ENCODE data around the gene MYADML2. TPM values are rescaled to one million over a fixed set of nuclear protein-coding genes. Genes with fewer than 3 reads are reported as not detected.

Gene MYADML2
- polyA plus RNA-seq, 1 donor = 0.18 TPM

- DNase-seq = no peak
Observed at GRCh38 chr17:81899514-81900166, 47.4 kb downstream of the MYADML2 start.

GRCh38 chr17:81898885-81899284 lies 48.1 kb downstream of the MYADML2 start:
- DNase-seq = no peak

GRCh38 chr17:81898029-81898866 lies 48.8 kb downstream of the MYADML2 start:
- no peak for DNase-seq

- DNase-seq = no peak
Observed at GRCh38 chr17:81895400-81895799, 51.6 kb downstream of the MYADML2 start.

DNA sequence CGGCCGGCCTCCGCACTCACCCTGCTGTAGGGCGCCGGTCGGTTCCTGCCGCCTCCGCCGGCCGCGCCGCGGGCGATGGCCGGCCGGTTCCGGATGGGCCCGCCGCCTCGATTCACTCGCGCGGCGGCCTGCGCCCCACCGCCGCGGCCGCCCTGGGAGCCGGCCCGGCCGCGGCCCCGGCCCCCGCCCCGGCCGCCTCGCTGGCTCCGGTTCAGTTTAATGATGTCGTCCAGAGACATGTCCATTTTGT lies 55.8 kb downstream of the MYADML2 start:
- DNase-seq = no peak

DNA sequence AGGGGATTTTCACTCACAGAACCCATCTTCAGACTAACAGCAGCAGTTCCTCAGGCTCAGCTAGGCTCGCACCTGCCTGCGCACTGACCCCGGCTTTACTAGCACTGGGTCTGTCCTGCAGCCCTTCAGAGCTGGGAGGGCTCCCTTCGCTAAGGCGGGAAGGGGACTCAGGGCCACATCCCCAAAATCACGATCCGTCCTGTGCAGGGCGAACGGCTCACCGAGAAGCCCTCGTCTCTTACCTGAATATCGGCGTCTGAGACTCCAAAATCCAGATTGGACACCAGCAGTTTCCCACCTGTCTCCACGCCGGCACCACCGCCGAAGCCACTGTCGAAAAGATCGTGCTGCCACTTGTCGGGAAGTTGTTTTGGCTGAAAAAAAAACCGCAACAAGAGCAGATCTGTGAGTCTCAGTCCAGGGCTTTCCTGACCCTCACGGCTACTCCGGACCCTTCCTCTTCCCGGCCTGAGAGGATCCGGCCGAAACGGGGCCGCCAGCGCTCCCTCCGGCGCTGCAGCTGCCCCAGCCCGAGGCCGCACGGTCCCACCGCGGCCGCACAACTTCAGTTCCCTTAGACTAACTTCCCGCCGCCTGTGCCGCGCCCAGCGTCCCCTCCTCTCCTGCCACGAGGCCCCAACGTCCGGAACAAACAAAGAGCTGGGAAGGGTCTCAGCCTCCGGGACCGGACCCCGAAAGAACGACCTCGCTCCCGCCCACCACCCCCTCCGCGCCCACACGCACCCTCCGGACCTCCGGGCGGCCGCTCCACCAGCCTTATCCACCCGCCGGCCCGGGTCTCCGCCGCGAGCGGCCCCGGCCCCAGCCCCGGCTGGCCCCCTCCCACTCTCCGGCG lies 56.4 kb downstream of the MYADML2 start:
- DNase-seq = no peak

Other genes starting within 250 kb of the MYADML2 start
- 34.1 TPM for gene MRPL12, start 243.9 kb downstream of the MYADML2 start, polyA plus RNA-seq (ENCODE audit: insufficient read length)
- 13.0 TPM for gene SLC25A10, start 234.9 kb downstream of the MYADML2 start, polyA plus RNA-seq (ENCODE audit: insufficient read length)
- 9.2 TPM for gene GCGR, start 143.1 kb downstream of the MYADML2 start, polyA plus RNA-seq (ENCODE audit: insufficient read length)
- 65.0 TPM for gene MCRIP1, start 113.9 kb downstream of the MYADML2 start, polyA plus RNA-seq (ENCODE audit: insufficient read length)
- gene PPP1R27, start 112.2 kb downstream of the MYADML2 start, polyA plus RNA-seq (ENCODE audit: insufficient read length) = 0.22 TPM
- 425 TPM for gene P4HB, start 86.7 kb downstream of the MYADML2 start, polyA plus RNA-seq (ENCODE audit: insufficient read length)
- 149 TPM for gene ARHGDIA, start 75.9 kb downstream of the MYADML2 start, polyA plus RNA-seq (ENCODE audit: insufficient read length)
- 70.2 TPM for gene ALYREF, start 55.6 kb downstream of the MYADML2 start, polyA plus RNA-seq (ENCODE audit: insufficient read length)
- 62.1 TPM for gene ANAPC11, start 55.5 kb downstream of the MYADML2 start, polyA plus RNA-seq (ENCODE audit: insufficient read length)
- gene NPB, start 45.0 kb downstream of the MYADML2 start, polyA plus RNA-seq (ENCODE audit: insufficient read length) = 0.90 TPM
- 41.5 TPM for gene PCYT2, start 35.8 kb downstream of the MYADML2 start, polyA plus RNA-seq (ENCODE audit: insufficient read length)
- gene SIRT7, start 29.1 kb downstream of the MYADML2 start, polyA plus RNA-seq (ENCODE audit: insufficient read length) = 15.0 TPM
- gene MAFG, start 19.5 kb downstream of the MYADML2 start, polyA plus RNA-seq (ENCODE audit: insufficient read length) = 12.1 TPM
- gene PYCR1, start 9.9 kb downstream of the MYADML2 start, polyA plus RNA-seq (ENCODE audit: insufficient read length) = 19.9 TPM
- gene NOTUM, start 14.0 kb upstream of the MYADML2 start, polyA plus RNA-seq (ENCODE audit: insufficient read length) = 2.2 TPM
- gene ASPSCR1, start 30.4 kb upstream of the MYADML2 start, polyA plus RNA-seq (ENCODE audit: insufficient read length) = 25.3 TPM
- 34.4 TPM for gene CENPX, start 75.6 kb upstream of the MYADML2 start, polyA plus RNA-seq (ENCODE audit: insufficient read length)
- gene LRRC45, start 76.1 kb upstream of the MYADML2 start, polyA plus RNA-seq (ENCODE audit: insufficient read length) = 10.4 TPM
- 10.1 TPM for gene RAC3, start 84.4 kb upstream of the MYADML2 start, polyA plus RNA-seq (ENCODE audit: insufficient read length)
- gene DCXR, start 90.5 kb upstream of the MYADML2 start, polyA plus RNA-seq (ENCODE audit: insufficient read length) = 69.8 TPM
- gene RFNG, start 104.6 kb upstream of the MYADML2 start, polyA plus RNA-seq (ENCODE audit: insufficient read length) = 37.3 TPM
- gene GPS1, start 104.7 kb upstream of the MYADML2 start, polyA plus RNA-seq (ENCODE audit: insufficient read length) = 102 TPM
- 74.1 TPM for gene DUS1L, start 118.6 kb upstream of the MYADML2 start, polyA plus RNA-seq (ENCODE audit: insufficient read length)
- gene FASN, start 151.0 kb upstream of the MYADML2 start, polyA plus RNA-seq (ENCODE audit: insufficient read length) = 34.3 TPM

Data from left kidney (tissue), 2 donors.